ENCODE measurements around the gene RPP30. TPM values are rescaled to one million over a fixed set of nuclear protein-coding genes. Genes with fewer than 3 reads are reported as not detected.

RPP30 gene
- total RNA-seq = 27.4 TPM
- long read RNA-seq, transcript RPP30-202 (11 exons, 2,589 nt) = major isoform, 8 of 16 reads
- long read RNA-seq, partial matches to known transcripts = 1 of 16 reads
- long read RNA-seq, other reads (novel, unspliced or antisense) = 7 of 16 reads

- intact Hi-C loops (cut with DNase I) = no loop called here
- ATAC-seq (ENCODE audit: poor library complexity) = peak; percentile 100
These were observed at the start of gene RPP30 for GRCh38 chr10:90871766-90872647. TSS of gene RPP30 (plus strand) at chr10:90871974. CDS start at chr10:90871987, 13 bp downstream.

GRCh38 chr10:90822508-90822907 lies 49.3 kb upstream of the RPP30 start:
- ATAC-seq (ENCODE audit: poor library complexity) = no peak
- DNase-seq = no peak
- intact Hi-C loops (cut with DNase I) = no loop called here

More at GRCh38 chr10:90871766-90872647, at the start of gene RPP30:
- peak; percentile 92 for DNase-seq

GRCh38 chr10:90832111-90832510 lies 39.7 kb upstream of the RPP30 start:
- ATAC-seq (ENCODE audit: poor library complexity) = no peak
- intact Hi-C loops (cut with DNase I) = no loop called here
- DNase-seq = no peak

- intact Hi-C loops (cut with DNase I) = no loop called here
- ATAC-seq (ENCODE audit: poor library complexity) = no peak
- DNase-seq = no peak
These were observed 37.4 kb upstream of the RPP30 start for GRCh38 chr10:90834326-90834725.

GRCh38 chr10:90837486-90837885 lies 34.3 kb upstream of the RPP30 start:
- intact Hi-C loops (cut with DNase I) = no loop called here
- ATAC-seq (ENCODE audit: poor library complexity) = no peak
- no peak for DNase-seq

- DNase-seq = no peak
- ATAC-seq (ENCODE audit: poor library complexity) = no peak
- intact Hi-C loops (cut with DNase I) = no loop called here
These were observed 29.0 kb upstream of the RPP30 start for GRCh38 chr10:90842725-90843124.

- ATAC-seq (ENCODE audit: poor library complexity) (no peak), DNase-seq (no peak)
- intact Hi-C loops (cut with DNase I) = no loop called here
These were observed 26.0 kb upstream of the RPP30 start for GRCh38 chr10:90845726-90846125.

- DNase-seq (no peak), ATAC-seq (ENCODE audit: poor library complexity) (no peak)
- intact Hi-C loops (cut with DNase I) = no loop called here
These were observed 25.0 kb upstream of the RPP30 start for GRCh38 chr10:90846746-90847145.

GRCh38 chr10:90847436-90847835 lies 24.3 kb upstream of the RPP30 start:
- intact Hi-C loops (cut with DNase I) = no loop called here
- DNase-seq (no peak), ATAC-seq (ENCODE audit: poor library complexity) (no peak)

GRCh38 chr10:90849956-90850749 lies 21.6 kb upstream of the RPP30 start:
- ATAC-seq (ENCODE audit: poor library complexity) (no peak), DNase-seq (no peak)
- intact Hi-C loops (cut with DNase I) = no loop called here

GRCh38 chr10:90855126-90855525 lies 16.6 kb upstream of the RPP30 start:
- ATAC-seq (ENCODE audit: poor library complexity) = no peak
- no peak for DNase-seq
- intact Hi-C loops (cut with DNase I) = loop anchor here (5.0 kb wide), 1 partner anchor 103 kb away; no protein-coding TSS in a partner anchor

- intact Hi-C loops (cut with DNase I) = loop anchor here (5.0 kb wide), 1 partner anchor 104 kb away; no protein-coding TSS in a partner anchor
- DNase-seq (no peak), ATAC-seq (ENCODE audit: poor library complexity) (no peak)
These were observed 15.5 kb upstream of the RPP30 start for GRCh38 chr10:90856261-90856660.

GRCh38 chr10:90856964-90857634 lies 14.7 kb upstream of the RPP30 start:
- no peak for DNase-seq
- no peak for ATAC-seq (ENCODE audit: poor library complexity)
- intact Hi-C loops (cut with DNase I) = loop anchor here (5.0 kb wide), 1 partner anchor 105 kb away; no protein-coding TSS in a partner anchor

GRCh38 chr10:90857635-90858460 lies 13.9 kb upstream of the RPP30 start, which contains the start of gene HTR7:
TSS of gene HTR7 (minus strand) at chr10:90858039. CDS start at chr10:90857671, 368 bp downstream.
- ATAC-seq (ENCODE audit: poor library complexity) (peak; percentile 93), DNase-seq (peak; percentile 79)
- intact Hi-C loops (cut with DNase I) = loop anchor here (5.0 kb wide), 1 partner anchor 106 kb away; no protein-coding TSS in a partner anchor

- DNase-seq = no peak
- intact Hi-C loops (cut with DNase I) = loop anchor here (5.0 kb wide), 1 partner anchor 106 kb away; no protein-coding TSS in a partner anchor
- ATAC-seq (ENCODE audit: poor library complexity) = peak; percentile 22
These were observed 13.3 kb upstream of the RPP30 start for GRCh38 chr10:90858461-90858968.

GRCh38 chr10:90859321-90859751 lies 12.4 kb upstream of the RPP30 start:
- intact Hi-C loops (cut with DNase I) = loop anchor here (5.0 kb wide), 1 partner anchor 107 kb away; no protein-coding TSS in a partner anchor
- DNase-seq = no peak

GRCh38 chr10:90860790-90861189 lies 11.0 kb upstream of the RPP30 start:
- ATAC-seq (ENCODE audit: poor library complexity) (no peak), DNase-seq (no peak)
- intact Hi-C loops (cut with DNase I) = no loop called here

More at GRCh38 chr10:90859321-90859751, 12.4 kb upstream of the RPP30 start:
- no peak for ATAC-seq (ENCODE audit: poor library complexity)
